HEK293 (cell line): ENCODE data around the gene SARS2.

ENCODE experiments used
- EGR2 ChIP-seq: fragments of 450-650 bp; formaldehyde crosslinking; IDR thresholded peaks from 2 replicates; pipeline ENCODE4 v1.5.1; 2016; ENCODE audit warnings: low read depth, missing biosample characterization, missing genetic modification characterization
- HIC1 ChIP-seq: fragments of 450-650 bp; formaldehyde crosslinking; IDR thresholded peaks from 2 replicates; pipeline ENCODE4 v1.5.1; 2016; ENCODE audit warnings: missing biosample characterization, missing genetic modification characterization
- HOXA7 ChIP-seq: sonication (generic); formaldehyde crosslinking; IDR thresholded peaks from 2 replicates; pipeline ENCODE4 v1.8.1; 2022; ENCODE audit warnings: missing genetic modification reagents, borderline replicate concordance
- KLF1 ChIP-seq: fragments of 450-650 bp; formaldehyde crosslinking; IDR thresholded peaks from 2 replicates; pipeline ENCODE4 v1.5.1; 2016; ENCODE audit warnings: missing biosample characterization, missing genetic modification characterization
- MZF1 ChIP-seq: fragments of 450-650 bp; formaldehyde crosslinking; IDR thresholded peaks from 2 replicates; pipeline ENCODE4 v1.5.1; 2017; ENCODE audit warnings: missing biosample characterization, missing genetic modification characterization, borderline replicate concordance
- OSR2 ChIP-seq: fragments of 450-650 bp; formaldehyde crosslinking; IDR thresholded peaks from 2 replicates; pipeline ENCODE4 v1.5.1; 2016; ENCODE audit warnings: missing biosample characterization, missing genetic modification characterization
- PRDM6 ChIP-seq: fragments of 450-650 bp; formaldehyde crosslinking; IDR thresholded peaks from 2 replicates; pipeline ENCODE4 v1.5.1; 2017; ENCODE audit warnings: missing biosample characterization, missing genetic modification characterization
- SCRT1 ChIP-seq: fragments of 450-650 bp; formaldehyde crosslinking; IDR thresholded peaks from 2 replicates; pipeline ENCODE4 v1.5.1; 2016; ENCODE audit warnings: missing biosample characterization, missing genetic modification characterization, borderline replicate concordance
- ZBTB8A ChIP-seq: fragments of 450-650 bp; formaldehyde crosslinking; IDR thresholded peaks from 2 replicates; pipeline ENCODE4 v1.5.1; 2016; ENCODE audit warnings: missing biosample characterization, missing genetic modification characterization
- ZFP3 ChIP-seq: fragments of 450-650 bp; formaldehyde crosslinking; IDR thresholded peaks from 2 replicates; pipeline ENCODE4 v1.5.1; 2016; ENCODE audit warnings: low read depth, missing biosample characterization, missing genetic modification characterization
- ZFP69B ChIP-seq: fragments of 450-650 bp; formaldehyde crosslinking; IDR thresholded peaks from 2 replicates; pipeline ENCODE4 v1.5.1; 2016; ENCODE audit warnings: missing biosample characterization, missing genetic modification characterization
- ZIC2 ChIP-seq: fragments of 450-650 bp; formaldehyde crosslinking; IDR thresholded peaks from 2 replicates; pipeline ENCODE4 v1.5.1; 2016; ENCODE audit warnings: missing biosample characterization, missing genetic modification characterization
- ZNF10 ChIP-seq: fragments of 450-650 bp; formaldehyde crosslinking; IDR thresholded peaks from 2 replicates; pipeline ENCODE4 v1.5.1; 2017; ENCODE audit warnings: missing biosample characterization, missing genetic modification characterization
- ZNF132 ChIP-seq: fragments of 450-650 bp; formaldehyde crosslinking; IDR thresholded peaks from 2 replicates; pipeline ENCODE4 v1.5.1; 2017; ENCODE audit warnings: missing biosample characterization, missing genetic modification characterization, borderline replicate concordance
- ZNF146 ChIP-seq: fragments of 450-650 bp; formaldehyde crosslinking; IDR thresholded peaks from 2 replicates; pipeline ENCODE4 v1.5.1; 2016; ENCODE audit warnings: missing biosample characterization, missing genetic modification characterization
- ZNF157 ChIP-seq: fragments of 450-650 bp; formaldehyde crosslinking; IDR thresholded peaks from 2 replicates; pipeline ENCODE4 v1.5.1; 2016; ENCODE audit warnings: missing biosample characterization, missing genetic modification characterization
- ZNF24 ChIP-seq: fragments of 450-650 bp; formaldehyde crosslinking; IDR thresholded peaks from 2 replicates; pipeline ENCODE4 v1.5.1; 2016; ENCODE audit warnings: missing biosample characterization, missing genetic modification characterization
- ZNF335 ChIP-seq: fragments of 450-650 bp; formaldehyde crosslinking; conservative IDR thresholded peaks from 2 replicates; pipeline ENCODE4 v1.5.1; 2016; ENCODE audit warnings: missing biosample characterization, missing genetic modification characterization
- ZNF624 ChIP-seq: fragments of 450-650 bp; formaldehyde crosslinking; IDR thresholded peaks from 2 replicates; pipeline ENCODE4 v1.5.1; 2017; ENCODE audit warnings: missing biosample characterization, missing genetic modification characterization
- ZNF629 ChIP-seq: fragments of 450-650 bp; formaldehyde crosslinking; IDR thresholded peaks from 2 replicates; pipeline ENCODE4 v1.5.1; 2017; ENCODE audit warnings: missing biosample characterization, missing genetic modification characterization
- ZNF654 ChIP-seq: fragments of 450-650 bp; formaldehyde crosslinking; IDR thresholded peaks from 2 replicates; pipeline ENCODE4 v1.5.1; 2016; ENCODE audit warnings: low read depth, missing biosample characterization, missing genetic modification characterization
- ZNF664 ChIP-seq: fragments of 450-650 bp; formaldehyde crosslinking; IDR thresholded peaks from 2 replicates; pipeline ENCODE4 v1.5.1; 2016; ENCODE audit warnings: missing biosample characterization, missing genetic modification characterization
- ZNF707 ChIP-seq: fragments of 450-650 bp; formaldehyde crosslinking; IDR thresholded peaks from 2 replicates; pipeline ENCODE4 v1.5.1; 2016; ENCODE audit warnings: missing biosample characterization, missing genetic modification characterization
- ZNF791 ChIP-seq: fragments of 450-650 bp; formaldehyde crosslinking; IDR thresholded peaks from 2 replicates; pipeline ENCODE4 v1.5.1; 2016; ENCODE audit warnings: missing biosample characterization, missing genetic modification characterization
- ZNF843 ChIP-seq: fragments of 450-650 bp; formaldehyde crosslinking; IDR thresholded peaks from 2 replicates; pipeline ENCODE4 v1.5.1; 2016; ENCODE audit warnings: missing biosample characterization, missing genetic modification characterization
- TF ChIP-seq, protein P1 (sequence below): fragments of 450-650 bp; formaldehyde crosslinking; IDR thresholded peaks from 2 replicates; pipeline ENCODE4 v1.5.1; 2016; ENCODE audit warnings: missing biosample characterization, missing genetic modification characterization
- TF ChIP-seq, protein P2 (sequence below): fragments of 450-650 bp; formaldehyde crosslinking; IDR thresholded peaks from 2 replicates; pipeline ENCODE4 v1.5.1; 2017; ENCODE audit warnings: missing biosample characterization, missing genetic modification characterization
- TF ChIP-seq, protein P3 (sequence below): fragments of 450-650 bp; formaldehyde crosslinking; IDR thresholded peaks from 2 replicates; pipeline ENCODE4; 2016; ENCODE audit warnings: missing biosample characterization, missing genetic modification characterization
- TF ChIP-seq, protein P4 (sequence below): fragments of 450-650 bp; formaldehyde crosslinking; IDR thresholded peaks from 2 replicates; pipeline ENCODE4 v1.5.1; 2016; ENCODE audit warnings: missing biosample characterization, missing genetic modification characterization, low read depth

SARS2 gene

DNA sequence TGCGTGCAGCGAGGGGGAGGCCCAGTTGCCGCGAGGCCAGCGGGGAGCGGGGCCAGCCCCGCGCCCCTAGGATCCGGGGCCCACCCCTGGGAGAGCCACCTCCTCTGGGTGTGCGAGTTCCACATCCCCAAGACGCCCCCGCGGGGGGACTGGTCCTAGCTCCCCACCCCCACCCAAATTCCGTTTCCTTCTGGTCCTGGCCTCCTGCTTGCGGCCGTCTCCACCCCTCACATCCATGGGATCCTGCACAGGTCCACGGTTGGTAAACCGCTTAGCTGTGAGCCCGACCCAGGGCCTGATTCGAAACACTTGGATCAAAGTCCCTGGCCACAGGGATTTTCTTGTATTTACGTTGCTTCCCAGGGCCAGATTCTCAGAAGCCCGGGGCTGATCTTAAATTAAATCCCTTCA, 45.3 kb upstream of the SARS2 start (continued):
- TF ChIP-seq PRDM6 (tag by site-specific recombination) = no peak
- no peak; the same call in 1 of the 2 replicates for TF ChIP-seq ZNF10 (tag by site-specific recombination)
- no peak for TF ChIP-seq ZNF843
- TF ChIP-seq ZNF791 = no peak
- TF ChIP-seq ZNF24 (tag by site-specific recombination) = peak; percentile 17; the same call in 1 of the 2 replicates
- TF ChIP-seq ZNF707 (tag by site-specific recombination) = no peak
- peak; percentile 87 for TF ChIP-seq ZIC2 (tag by site-specific recombination)
- no peak for TF ChIP-seq ZNF146 (tag by site-specific recombination)
- 0 out of 2 replicates have a peak, but pooled peaks have one; percentile 85 for TF ChIP-seq ZNF335 (tag by site-specific recombination)
- TF ChIP-seq ZBTB8A (tag by site-specific recombination) = no peak
- TF ChIP-seq ZFP69B (tag by site-specific recombination) = peak; percentile 95
- no peak for TF ChIP-seq ZNF132
- peak; percentile 4 for TF ChIP-seq KLF1 (tag by site-specific recombination)
- no peak for TF ChIP-seq ZNF664 (tag by site-specific recombination)
- TF ChIP-seq, protein P1, sequence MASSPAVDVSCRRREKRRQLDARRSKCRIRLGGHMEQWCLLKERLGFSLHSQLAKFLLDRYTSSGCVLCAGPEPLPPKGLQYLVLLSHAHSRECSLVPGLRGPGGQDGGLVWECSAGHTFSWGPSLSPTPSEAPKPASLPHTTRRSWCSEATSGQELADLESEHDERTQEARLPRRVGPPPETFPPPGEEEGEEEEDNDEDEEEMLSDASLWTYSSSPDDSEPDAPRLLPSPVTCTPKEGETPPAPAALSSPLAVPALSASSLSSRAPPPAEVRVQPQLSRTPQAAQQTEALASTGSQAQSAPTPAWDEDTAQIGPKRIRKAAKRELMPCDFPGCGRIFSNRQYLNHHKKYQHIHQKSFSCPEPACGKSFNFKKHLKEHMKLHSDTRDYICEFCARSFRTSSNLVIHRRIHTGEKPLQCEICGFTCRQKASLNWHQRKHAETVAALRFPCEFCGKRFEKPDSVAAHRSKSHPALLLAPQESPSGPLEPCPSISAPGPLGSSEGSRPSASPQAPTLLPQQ (tag by site-specific recombination) = peak; percentile 97
- TF ChIP-seq ZNF654 = no peak; the same call in 1 of the 2 replicates
- TF ChIP-seq ZFP3 (tag by site-specific recombination) = no peak
- TF ChIP-seq, protein P2, sequence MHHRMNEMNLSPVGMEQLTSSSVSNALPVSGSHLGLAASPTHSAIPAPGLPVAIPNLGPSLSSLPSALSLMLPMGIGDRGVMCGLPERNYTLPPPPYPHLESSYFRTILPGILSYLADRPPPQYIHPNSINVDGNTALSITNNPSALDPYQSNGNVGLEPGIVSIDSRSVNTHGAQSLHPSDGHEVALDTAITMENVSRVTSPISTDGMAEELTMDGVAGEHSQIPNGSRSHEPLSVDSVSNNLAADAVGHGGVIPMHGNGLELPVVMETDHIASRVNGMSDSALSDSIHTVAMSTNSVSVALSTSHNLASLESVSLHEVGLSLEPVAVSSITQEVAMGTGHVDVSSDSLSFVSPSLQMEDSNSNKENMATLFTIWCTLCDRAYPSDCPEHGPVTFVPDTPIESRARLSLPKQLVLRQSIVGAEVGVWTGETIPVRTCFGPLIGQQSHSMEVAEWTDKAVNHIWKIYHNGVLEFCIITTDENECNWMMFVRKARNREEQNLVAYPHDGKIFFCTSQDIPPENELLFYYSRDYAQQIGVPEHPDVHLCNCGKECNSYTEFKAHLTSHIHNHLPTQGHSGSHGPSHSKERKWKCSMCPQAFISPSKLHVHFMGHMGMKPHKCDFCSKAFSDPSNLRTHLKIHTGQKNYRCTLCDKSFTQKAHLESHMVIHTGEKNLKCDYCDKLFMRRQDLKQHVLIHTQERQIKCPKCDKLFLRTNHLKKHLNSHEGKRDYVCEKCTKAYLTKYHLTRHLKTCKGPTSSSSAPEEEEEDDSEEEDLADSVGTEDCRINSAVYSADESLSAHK (tag by site-specific recombination) = peak; percentile 32; the same call in 1 of the 2 replicates
- TF ChIP-seq ZNF624 (tag by site-specific recombination) = no peak
- 0 out of 2 replicates have a peak, but pooled peaks have one; percentile 42 for TF ChIP-seq HIC1
- TF ChIP-seq OSR2 (tag by site-specific recombination) = no peak
- no peak for TF ChIP-seq ZNF157 (tag by site-specific recombination)
- TF ChIP-seq ZNF629 (tag by site-specific recombination) = no peak
- TF ChIP-seq, protein P3, sequence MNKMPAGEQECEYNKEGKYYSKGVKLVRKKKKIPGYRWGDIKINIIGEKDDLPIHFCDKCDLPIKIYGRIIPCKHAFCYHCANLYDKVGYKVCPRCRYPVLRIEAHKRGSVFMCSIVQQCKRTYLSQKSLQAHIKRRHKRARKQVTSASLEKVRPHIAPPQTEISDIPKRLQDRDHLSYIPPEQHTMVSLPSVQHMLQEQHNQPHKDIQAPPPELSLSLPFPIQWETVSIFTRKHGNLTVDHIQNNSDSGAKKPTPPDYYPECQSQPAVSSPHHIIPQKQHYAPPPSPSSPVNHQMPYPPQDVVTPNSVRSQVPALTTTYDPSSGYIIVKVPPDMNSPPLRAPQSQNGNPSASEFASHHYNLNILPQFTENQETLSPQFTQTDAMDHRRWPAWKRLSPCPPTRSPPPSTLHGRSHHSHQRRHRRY (tag by site-specific recombination) = 0 out of 2 replicates have a peak, but pooled peaks have one; percentile 10
- TF ChIP-seq EGR2 (tag by site-specific recombination) = no peak
- TF ChIP-seq HOXA7 (CRISPR knock-in tag) = no peak
- TF ChIP-seq, protein P4, sequence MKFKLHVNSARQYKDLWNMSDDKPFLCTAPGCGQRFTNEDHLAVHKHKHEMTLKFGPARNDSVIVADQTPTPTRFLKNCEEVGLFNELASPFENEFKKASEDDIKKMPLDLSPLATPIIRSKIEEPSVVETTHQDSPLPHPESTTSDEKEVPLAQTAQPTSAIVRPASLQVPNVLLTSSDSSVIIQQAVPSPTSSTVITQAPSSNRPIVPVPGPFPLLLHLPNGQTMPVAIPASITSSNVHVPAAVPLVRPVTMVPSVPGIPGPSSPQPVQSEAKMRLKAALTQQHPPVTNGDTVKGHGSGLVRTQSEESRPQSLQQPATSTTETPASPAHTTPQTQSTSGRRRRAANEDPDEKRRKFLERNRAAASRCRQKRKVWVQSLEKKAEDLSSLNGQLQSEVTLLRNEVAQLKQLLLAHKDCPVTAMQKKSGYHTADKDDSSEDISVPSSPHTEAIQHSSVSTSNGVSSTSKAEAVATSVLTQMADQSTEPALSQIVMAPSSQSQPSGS (tag by site-specific recombination) = no peak
- no peak for TF ChIP-seq SCRT1 (tag by site-specific recombination)
- TF ChIP-seq MZF1 (tag by site-specific recombination) = peak; percentile 77
